Neural crest cell (in vitro differentiated cells): ENCODE results near the gene SFMBT1. TPM values are rescaled to one million over a fixed set of nuclear protein-coding genes. Genes with fewer than 3 reads are reported as not detected.
A peak's percentile ranks its signal among the peaks of the same experiment; 100 is the strongest.
"Not testable (repeated sequence)": the region's sequence is repeated elsewhere in the genome, so short reads cannot be mapped to it uniquely, and the experiment has no call there.

Experiments used
- DNase-seq: peaks from one replicate; pipeline ENCODE4 v3.0.0; 2021; ENCODE audit warnings: low read depth, mixed read lengths, low spot score
- H3K27ac Mint-ChIP-seq: one replicate; pipeline ENCODE4 v1.8.0; 2021; ENCODE audit warnings: mild to moderate bottlenecking, mixed read lengths; ENCODE audit not compliant: unreplicated experiment
- H3K27me3 Mint-ChIP-seq: 2 replicates; pipeline ENCODE4 v1.8.0; 2021; ENCODE audit warnings: low read depth, mild to moderate bottlenecking, mixed read lengths
- H3K36me3 Mint-ChIP-seq: 2 replicates; pipeline ENCODE4 v1.8.0; 2021; ENCODE audit warnings: low read depth, mild to moderate bottlenecking, mixed read lengths
- H3K4me1 Mint-ChIP-seq: 2 replicates; pipeline ENCODE4 v1.8.0; 2021; ENCODE audit warnings: mixed read lengths
- H3K4me3 Mint-ChIP-seq: one replicate; pipeline ENCODE4 v1.8.0; 2021; ENCODE audit warnings: mild to moderate bottlenecking, mixed read lengths
- H3K9me3 Mint-ChIP-seq: 2 replicates; pipeline ENCODE4 v1.8.0; 2021; ENCODE audit warnings: mixed read lengths
- CTCF ChIP-seq: fragments of 200-600 bp; sonication (generic); conservative IDR thresholded peaks from 2 replicates; pipeline ENCODE4 v1.5.0; 2021; ENCODE audit warnings: antibody characterized with exemption, mild to moderate bottlenecking
- total RNA-seq: library from RNA; stranded (reverse); gene quantifications from 2 replicates; pipeline ENCODE4 v1.2.1, GENCODE V29; 2021

Gene SFMBT1
- total RNA-seq, 1 donor from 2014 or later = 19.8 TPM

- no peak for DNase-seq
- TF ChIP-seq CTCF = no peak
- Mint-ChIP-seq H3K36me3 (no peaks in the 10 kb centered on the region), H3K4me3 (peak overlapping the region; percentile 16), H3K27ac (no peak overlapping the region), H3K27me3 (peaks cover 5% of the 10 kb centered on the region), H3K9me3 (no peaks in the 10 kb centered on the region), H3K4me1 (peaks cover 28% of the 10 kb centered on the region)
Observed at GRCh38 chr3:53040351-53040820, 5.5 kb downstream of the SFMBT1 start.

DNA sequence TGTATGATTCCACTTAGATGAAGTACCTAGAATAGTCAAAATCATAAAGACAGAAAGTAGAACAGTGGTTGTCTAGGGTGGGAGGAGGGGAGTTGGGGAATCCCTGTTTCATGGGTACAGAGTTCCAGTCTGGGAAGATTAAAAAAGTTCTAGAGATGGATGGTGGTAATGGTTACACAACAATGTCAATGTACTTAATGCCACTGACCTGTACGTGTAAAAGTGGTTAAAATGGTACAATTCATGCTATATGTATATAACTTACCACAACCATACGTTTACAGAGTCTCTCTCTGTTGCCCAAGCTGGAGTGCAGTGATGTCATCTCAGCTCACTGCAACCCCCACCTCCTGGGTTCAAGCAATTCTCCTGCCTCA lies 6.5 kb downstream of the SFMBT1 start:
- Mint-ChIP-seq H3K4me3 (no peak overlapping the region), H3K27me3 (peaks cover under 1% of the 10 kb centered on the region), H3K36me3 (no peaks in the 10 kb centered on the region), H3K27ac (no peak overlapping the region), H3K4me1 (peaks cover 24% of the 10 kb centered on the region), H3K9me3 (no peaks in the 10 kb centered on the region)
- no peak for TF ChIP-seq CTCF
- DNase-seq = no peak

DNA sequence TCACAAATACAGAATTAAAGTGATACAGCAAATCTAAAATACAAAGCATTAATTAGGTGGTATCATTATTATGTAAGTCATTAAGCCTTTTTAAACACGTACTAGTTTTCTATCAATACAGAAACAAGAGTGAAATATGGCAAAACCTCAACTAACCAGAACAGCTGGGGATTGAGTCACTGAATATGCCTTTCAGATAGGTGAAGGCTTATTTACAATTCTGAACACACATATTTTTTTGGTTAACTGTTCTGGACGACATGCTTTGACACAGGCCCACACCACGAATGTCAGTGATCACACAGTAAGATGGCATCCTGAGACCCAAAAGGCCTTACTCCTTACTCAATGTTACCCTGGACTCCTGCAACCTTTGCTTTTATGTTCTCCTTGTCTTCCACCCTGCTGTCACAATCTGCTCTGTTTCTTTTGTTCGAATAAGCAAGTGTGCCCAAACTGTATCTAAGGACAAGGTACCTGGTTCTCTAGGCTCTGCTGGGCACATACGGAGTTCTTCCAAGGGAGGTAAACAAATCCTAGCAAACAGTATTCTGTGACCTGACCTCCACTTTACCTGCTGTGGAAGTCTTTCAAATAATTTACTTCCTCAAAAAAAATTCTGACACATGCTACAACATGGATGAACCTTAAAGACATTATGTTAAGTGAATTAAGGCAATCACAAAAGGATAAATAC lies 7.0 kb downstream of the SFMBT1 start:
- H3K4me3 Mint-ChIP-seq = no peak overlapping the region
- no peak for DNase-seq
- no peaks in the 10 kb centered on the region for H3K27me3 Mint-ChIP-seq
- H3K9me3 Mint-ChIP-seq = no peaks in the 10 kb centered on the region
- peaks cover 21% of the 10 kb centered on the region for H3K4me1 Mint-ChIP-seq
- no peaks in the 10 kb centered on the region for H3K36me3 Mint-ChIP-seq
- peak overlapping the region; percentile 10 for H3K27ac Mint-ChIP-seq
- no peak for TF ChIP-seq CTCF

DNA sequence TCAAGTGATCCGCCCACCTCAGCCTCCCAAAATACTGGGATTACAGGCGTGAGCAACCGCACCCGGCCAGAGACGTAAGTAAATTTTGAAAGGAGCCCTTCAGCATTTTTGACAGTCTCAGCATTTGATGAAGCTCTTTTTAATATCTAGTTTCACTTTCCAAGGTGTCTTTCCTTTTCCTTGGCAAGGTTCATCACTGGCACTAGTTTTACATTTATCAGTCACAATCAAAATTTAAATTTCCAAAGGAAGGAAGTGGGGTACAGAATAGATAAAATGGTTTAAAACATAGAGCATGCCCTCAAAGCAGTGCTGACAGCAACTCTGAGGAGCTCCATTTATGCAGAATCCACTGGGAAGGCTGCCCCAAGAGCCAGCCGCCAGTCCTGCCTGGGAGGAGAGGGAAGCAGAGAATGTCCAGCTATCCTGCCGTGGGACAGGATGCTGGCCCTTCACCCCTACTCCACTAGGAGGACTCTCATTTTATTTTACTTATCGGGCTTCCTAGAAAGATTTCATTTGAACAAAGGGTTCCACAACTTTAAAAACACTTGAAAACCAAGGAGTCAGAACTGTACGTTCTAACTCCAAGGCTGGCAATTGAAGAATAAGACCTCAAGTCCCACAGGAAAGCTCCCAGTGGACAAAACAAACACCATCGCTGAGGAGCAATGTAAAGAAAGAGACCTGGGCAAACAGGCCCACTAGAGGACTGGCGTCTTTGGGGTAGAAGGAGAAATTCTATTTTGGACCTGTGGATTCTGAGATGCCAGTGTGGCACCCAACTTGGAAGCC lies 9.9 kb downstream of the SFMBT1 start:
- TF ChIP-seq CTCF = no peak
- Mint-ChIP-seq H3K4me3 (no peak overlapping the region), H3K4me1 (peaks cover 19% of the 10 kb centered on the region), H3K27me3 (no peaks in the 10 kb centered on the region), H3K27ac (no peak overlapping the region), H3K36me3 (no peaks in the 10 kb centered on the region), H3K9me3 (no peaks in the 10 kb centered on the region)
- no peak for DNase-seq

- H3K9me3 Mint-ChIP-seq, H3K4me3 Mint-ChIP-seq, H3K27ac Mint-ChIP-seq, H3K36me3 Mint-ChIP-seq, H3K27me3 Mint-ChIP-seq, DNase-seq: not testable (repeated sequence)
- peaks cover 23% of the 10 kb centered on the region for H3K4me1 Mint-ChIP-seq
Observed at GRCh38 chr3:53035018-53035417, 10.9 kb downstream of the SFMBT1 start.

DNA sequence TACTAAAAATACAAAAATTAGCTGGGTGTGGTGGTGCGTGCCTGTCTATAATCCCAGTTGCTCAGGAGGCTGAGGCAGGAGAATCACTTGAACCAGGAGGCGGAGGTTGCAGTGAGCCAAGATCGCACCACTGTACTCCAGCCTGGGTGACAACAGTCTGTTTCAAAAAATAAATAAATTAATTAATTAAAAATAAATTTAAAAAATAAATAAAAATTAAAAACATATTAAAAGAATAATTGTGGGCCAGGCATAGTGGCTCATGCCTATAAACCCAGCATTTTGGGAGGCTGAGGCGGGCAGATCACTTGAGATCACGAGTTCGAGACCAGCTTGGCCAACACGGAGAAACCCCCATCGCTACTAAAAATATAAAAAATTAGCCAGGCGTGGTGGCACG lies 11.5 kb downstream of the SFMBT1 start:
- not testable (repeated sequence) for H3K27me3 Mint-ChIP-seq, H3K4me3 Mint-ChIP-seq, DNase-seq, H3K27ac Mint-ChIP-seq, H3K9me3 Mint-ChIP-seq, H3K36me3 Mint-ChIP-seq
- peaks cover 23% of the 10 kb centered on the region for H3K4me1 Mint-ChIP-seq
